Stimulated activated CD4-positive, alpha-beta T cell treated with anti-CD3 and anti-CD28 coated beads, Interleukin-4, amount 100 ng/mL, for 24 hours (primary cell): ENCODE measurements around the gene FOXN3.
"Not testable (repeated sequence)": the region's sequence is repeated elsewhere in the genome, so short reads cannot be mapped to it uniquely, and the experiment has no call there.

Source experiments
- DNase-seq: peaks from one replicate; pipeline ENCODE4 v3.0.0-alpha.2; 2020

FOXN3 gene

DNA sequence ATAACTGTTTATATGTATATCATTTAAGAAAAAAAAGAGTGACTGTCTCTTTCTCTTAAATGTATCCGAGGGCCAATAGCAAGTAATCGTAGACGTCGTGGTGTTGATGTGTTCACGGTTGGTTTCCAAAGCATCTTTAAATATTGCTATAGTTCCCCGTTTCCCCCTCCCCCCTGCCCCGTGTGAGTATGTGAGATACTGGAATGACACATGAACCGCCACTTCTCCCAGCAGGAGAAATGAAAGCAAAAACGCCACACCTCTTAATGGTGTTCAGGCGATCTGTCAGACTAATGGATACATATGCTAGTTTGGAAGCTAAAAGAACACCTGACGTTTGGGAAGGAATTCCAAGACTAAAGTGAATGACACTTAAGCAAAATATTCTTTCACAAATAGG, 258.3 kb downstream of the FOXN3 start:
- no peak for DNase-seq

DNA sequence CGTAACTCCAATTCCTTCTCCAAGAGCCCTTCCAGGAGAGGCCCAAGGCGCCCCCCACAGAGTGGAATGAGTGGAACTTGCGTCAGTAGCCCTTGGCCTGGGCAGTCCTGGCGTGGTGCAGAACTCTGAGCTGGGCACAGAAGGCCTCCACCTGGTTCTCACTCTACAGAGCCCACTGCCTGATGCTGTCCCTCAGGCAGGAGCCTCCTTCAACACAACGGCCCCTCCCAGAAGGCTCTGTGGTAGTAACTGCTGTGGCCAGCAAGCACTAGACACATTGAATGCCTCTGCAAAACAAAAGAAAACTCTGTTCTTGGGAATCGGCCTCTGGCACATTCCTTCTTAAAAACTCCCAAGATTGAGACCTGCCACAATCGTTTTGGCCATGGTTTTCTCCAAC, 258.9 kb downstream of the FOXN3 start:
- not testable (repeated sequence) for DNase-seq

DNA sequence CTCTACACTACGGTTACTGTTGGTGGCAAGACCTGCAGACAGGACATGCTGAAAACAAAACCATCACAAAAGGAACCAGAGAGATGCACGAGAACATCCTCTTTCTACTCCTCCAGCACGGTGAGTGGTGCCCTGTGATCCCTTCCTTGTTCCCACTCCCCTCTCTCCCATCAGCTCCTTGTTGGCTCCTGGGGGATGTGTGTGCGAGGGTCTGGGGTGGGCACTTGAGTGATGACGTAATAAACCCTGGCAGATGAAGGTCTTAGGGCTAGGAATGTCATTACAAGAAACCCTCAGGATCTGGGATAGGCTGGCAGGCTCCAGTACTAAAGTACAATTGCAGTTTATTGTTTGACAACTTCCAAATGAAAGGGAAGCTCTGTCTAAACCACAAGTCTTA, 261.5 kb downstream of the FOXN3 start:
- no peak for DNase-seq

GRCh38 chr14:89151693-89152092, 265.3 kb downstream of the FOXN3 start:
- not testable (repeated sequence) for DNase-seq

GRCh38 chr14:89146274-89146673, 270.8 kb downstream of the FOXN3 start:
- DNase-seq = no peak

DNA sequence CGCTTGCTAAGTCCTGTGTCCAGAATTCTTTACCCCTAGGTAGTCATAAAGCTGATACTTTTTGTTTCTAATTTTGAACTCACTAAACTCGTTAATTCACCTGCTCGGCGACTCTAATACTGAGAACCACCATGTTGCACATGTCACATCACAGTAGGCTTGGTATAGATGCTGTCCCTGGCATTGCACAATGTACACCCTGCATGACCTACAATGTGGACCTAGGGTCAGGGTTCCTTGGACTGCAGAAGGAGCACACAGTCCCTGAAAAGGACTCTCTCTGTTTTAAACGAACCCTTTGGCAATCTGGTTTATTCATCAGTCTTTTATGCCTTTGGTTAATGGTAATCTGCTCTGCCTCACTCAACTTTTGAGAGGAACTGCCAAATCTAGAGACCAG, 272.4 kb downstream of the FOXN3 start:
- no peak for DNase-seq

- DNase-seq = no peak
These were observed 273.0 kb downstream of the FOXN3 start for GRCh38 chr14:89144066-89144465.

- DNase-seq = no peak
These were observed 273.4 kb downstream of the FOXN3 start for GRCh38 chr14:89143595-89143994.

GRCh38 chr14:89142366-89142765, 274.7 kb downstream of the FOXN3 start:
- DNase-seq = no peak

GRCh38 chr14:89141862-89142261, 275.2 kb downstream of the FOXN3 start:
- no peak for DNase-seq

- no peak for DNase-seq
These were observed 276.7 kb downstream of the FOXN3 start for GRCh38 chr14:89140326-89140725.

DNA sequence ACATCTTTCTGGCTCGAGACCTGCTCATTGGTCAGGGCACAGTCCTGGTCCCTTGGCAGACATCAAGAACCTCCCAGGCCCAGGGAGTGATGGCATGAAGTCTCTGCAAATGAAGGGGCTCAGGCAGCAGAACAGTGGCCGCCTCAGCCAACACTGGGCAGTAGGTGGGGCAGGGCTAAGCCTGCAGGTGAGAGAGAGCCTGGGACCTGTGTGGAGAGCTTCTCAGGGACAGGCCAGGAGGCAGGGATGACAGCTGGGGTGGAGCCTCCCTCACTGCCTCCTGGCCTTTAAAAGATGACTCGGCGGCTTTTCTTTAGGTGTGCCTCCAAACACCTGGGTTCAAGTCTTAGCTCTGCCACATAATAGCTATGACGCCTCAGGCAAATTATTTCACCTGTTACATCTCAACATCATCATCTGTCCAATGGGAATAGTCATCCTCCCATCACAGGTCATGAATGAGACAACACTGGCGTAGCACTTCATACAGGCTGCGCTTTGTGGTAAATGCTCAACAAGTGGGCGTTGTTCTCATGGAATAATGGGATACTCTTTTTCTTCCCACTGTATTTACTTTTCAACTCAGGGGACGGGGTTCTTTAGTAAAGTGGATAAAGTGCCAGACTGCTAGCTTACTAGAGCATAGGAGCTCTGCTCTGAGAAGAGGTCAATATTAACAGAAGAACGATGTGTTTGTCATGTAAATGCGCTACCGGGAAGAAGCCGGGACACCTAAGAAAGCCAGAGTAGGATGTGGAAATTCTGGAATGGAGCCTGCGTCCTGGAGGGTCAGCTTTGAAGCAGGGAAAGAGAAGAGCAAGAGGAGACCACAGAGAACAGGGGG, 277.4 kb downstream of the FOXN3 start:
- no peak for DNase-seq

DNA sequence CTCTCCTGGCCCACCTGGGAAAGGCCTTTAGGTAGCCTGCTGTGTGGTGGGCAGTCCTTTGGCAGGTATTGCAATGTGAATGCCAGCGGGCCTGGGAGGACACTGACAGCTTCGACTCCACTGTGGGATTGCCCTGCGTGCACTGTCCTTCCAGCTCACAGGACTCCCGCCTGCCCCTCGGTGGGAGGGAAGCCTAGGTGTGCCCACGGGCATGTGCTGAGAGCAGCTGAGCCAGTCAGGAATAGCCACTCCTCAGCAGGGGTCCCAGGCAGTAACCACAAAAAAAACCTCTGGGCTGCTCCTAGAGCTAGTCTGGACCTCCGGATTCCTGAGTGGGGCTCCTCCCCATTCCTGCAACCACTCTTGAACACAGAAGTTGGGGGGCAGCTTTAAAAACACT, 278.2 kb downstream of the FOXN3 start:
- no peak for DNase-seq

GRCh38 chr14:89137526-89138163, 279.4 kb downstream of the FOXN3 start:
- DNase-seq = no peak

GRCh38 chr14:89136587-89136986, 280.4 kb downstream of the FOXN3 start:
- no peak for DNase-seq

DNA sequence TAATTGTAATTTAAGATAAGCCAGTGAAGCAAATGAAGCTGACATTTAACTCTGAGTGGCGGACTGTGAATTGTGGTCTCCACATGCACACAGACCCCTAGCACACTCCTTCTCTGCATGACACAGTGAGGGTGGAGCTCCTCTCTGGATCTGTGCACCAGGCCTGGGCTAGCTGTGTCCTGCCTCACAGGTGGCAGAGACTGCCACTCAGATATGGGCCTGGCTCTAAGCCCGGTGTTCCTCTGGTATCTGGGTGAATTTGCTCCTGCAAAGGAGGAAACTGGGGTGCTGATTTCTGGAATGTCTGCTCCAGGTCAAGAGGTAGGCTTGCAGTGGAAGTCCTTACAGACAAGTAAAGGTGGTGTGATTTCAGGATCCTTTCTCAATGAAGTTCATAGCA, 282.4 kb downstream of the FOXN3 start:
- DNase-seq = no peak

- no peak for DNase-seq
These were observed 285.9 kb downstream of the FOXN3 start for GRCh38 chr14:89131004-89131750.

GRCh38 chr14:89129570-89129969, 287.5 kb downstream of the FOXN3 start:
- no peak for DNase-seq

DNA sequence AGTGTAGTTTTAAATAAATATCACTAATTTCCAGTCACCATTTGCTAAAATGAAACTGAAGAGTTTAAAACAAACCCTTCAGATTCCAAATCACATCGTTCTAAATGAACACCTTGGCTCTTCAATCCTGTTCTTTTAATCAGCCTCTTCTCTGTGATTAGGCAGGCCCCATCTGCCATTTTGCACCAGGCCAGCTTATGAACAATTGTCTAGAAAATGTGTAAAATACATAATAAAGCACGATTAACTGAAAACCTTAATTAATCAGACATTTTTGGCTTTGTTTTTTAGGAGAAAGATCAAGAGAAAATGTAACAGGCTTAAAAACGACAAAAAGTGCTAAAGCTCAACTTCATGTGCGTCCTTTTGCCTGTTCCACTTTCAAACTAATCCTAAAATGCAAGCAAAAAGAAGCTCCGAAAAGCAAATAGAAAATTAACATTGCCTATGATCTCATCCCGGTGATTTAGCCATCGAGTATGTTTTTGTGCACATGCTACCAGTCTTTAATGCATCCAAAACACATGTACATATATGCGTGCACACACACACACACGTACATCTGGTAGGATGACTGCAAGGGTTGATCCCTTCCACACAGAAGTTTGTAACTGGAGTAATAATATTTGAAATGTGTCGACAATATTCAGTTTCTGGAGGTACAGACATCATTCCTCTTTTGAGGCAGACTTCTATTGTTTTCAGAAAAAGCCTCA, 288.6 kb downstream of the FOXN3 start:
- no peak for DNase-seq

- DNase-seq = no peak
These were observed 290.6 kb downstream of the FOXN3 start for GRCh38 chr14:89126461-89126860.

GRCh38 chr14:89125216-89125615, 291.8 kb downstream of the FOXN3 start:
- DNase-seq = no peak

GRCh38 chr14:89123851-89124250, 293.2 kb downstream of the FOXN3 start:
- no peak for DNase-seq

DNA sequence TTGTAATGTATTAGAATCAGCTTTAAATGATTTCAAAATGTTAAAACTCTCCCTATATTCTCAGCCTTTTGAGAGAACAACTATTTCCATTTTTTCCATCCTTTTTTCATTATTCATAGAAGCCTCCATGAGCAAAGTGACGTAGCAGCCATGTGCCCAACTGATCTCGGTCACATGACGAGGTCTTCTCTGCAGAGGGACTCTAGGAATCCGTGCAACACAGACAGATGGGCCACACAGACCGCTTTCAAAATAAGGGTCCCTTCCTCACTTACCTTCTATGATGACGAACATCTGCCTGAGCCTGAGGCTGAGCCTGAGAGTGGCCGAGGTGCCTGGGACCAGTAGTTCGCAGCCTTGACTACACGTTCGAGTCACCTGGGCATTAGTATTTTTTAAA, 293.8 kb downstream of the FOXN3 start:
- DNase-seq = no peak
